Measurements from ENCODE around the gene TMEM126B. TPM values are rescaled to one million over a fixed set of nuclear protein-coding genes. Genes with fewer than 3 reads are reported as not detected.

TMEM126B gene
- total and polyA plus RNA-seq, 2 of the 13 experiments (the other 11 are each of a cell fraction or from before 2014, with no cell fraction given) = 33.6 to 54.8 TPM

DNA sequence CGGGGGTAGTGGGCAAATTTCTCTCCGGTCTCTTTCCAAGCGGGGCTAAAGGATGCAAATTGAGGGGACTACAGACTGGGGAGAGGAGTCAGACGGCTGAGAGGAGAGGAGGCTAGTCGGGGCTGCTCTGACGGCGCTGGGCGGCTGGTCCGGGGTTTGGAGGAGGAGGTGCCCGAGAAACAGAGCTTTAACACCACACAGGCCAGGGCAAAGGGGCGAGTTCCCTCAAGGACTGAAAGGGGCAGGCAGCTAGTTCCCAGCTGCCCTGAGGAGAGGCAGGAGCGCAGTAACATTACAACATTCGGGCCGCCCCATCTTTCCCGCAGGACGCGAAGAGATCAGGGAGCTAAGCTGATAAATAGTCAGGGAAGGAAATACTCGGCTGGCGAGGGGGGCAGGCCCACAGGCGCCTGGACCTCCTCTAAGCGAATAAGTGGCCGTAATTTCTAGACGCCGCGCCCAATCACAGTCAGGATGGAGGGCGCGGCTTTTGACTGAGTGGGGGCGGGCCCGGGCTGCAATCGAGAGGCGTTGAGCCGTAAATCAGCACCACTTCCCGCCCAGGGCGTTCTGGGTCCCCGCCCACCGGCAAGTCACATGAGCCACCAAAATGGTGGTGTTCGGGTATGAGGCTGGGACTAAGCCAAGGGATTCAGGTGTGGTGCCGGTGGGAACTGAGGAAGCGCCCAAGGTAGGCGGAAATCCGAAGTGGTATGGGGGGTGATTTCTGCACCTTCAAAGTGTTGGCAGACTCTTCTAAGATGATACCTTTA, at the start of gene TMEM126B (continued):
- TF ChIP-seq, protein P1, sequence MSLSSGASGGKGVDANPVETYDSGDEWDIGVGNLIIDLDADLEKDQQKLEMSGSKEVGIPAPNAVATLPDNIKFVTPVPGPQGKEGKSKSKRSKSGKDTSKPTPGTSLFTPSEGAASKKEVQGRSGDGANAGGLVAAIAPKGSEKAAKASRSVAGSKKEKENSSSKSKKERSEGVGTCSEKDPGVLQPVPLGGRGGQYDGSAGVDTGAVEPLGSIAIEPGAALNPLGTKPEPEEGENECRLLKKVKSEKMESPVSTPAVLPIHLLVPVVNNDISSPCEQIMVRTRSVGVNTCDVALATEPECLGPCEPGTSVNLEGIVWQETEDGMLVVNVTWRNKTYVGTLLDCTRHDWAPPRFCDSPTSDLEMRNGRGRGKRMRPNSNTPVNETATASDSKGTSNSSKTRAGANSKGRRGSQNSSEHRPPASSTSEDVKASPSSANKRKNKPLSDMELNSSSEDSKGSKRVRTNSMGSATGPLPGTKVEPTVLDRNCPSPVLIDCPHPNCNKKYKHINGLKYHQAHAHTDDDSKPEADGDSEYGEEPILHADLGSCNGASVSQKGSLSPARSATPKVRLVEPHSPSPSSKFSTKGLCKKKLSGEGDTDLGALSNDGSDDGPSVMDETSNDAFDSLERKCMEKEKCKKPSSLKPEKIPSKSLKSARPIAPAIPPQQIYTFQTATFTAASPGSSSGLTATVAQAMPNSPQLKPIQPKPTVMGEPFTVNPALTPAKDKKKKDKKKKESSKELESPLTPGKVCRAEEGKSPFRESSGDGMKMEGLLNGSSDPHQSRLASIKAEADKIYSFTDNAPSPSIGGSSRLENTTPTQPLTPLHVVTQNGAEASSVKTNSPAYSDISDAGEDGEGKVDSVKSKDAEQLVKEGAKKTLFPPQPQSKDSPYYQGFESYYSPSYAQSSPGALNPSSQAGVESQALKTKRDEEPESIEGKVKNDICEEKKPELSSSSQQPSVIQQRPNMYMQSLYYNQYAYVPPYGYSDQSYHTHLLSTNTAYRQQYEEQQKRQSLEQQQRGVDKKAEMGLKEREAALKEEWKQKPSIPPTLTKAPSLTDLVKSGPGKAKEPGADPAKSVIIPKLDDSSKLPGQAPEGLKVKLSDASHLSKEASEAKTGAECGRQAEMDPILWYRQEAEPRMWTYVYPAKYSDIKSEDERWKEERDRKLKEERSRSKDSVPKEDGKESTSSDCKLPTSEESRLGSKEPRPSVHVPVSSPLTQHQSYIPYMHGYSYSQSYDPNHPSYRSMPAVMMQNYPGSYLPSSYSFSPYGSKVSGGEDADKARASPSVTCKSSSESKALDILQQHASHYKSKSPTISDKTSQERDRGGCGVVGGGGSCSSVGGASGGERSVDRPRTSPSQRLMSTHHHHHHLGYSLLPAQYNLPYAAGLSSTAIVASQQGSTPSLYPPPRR (CRISPR knock-in tag; IDR thresholded peaks at IDR 0.05; ENCODE audit: borderline replicate concordance) = peak; percentile 51; the same call in 1 of the 2 replicates
- TF ChIP-seq, protein P2, sequence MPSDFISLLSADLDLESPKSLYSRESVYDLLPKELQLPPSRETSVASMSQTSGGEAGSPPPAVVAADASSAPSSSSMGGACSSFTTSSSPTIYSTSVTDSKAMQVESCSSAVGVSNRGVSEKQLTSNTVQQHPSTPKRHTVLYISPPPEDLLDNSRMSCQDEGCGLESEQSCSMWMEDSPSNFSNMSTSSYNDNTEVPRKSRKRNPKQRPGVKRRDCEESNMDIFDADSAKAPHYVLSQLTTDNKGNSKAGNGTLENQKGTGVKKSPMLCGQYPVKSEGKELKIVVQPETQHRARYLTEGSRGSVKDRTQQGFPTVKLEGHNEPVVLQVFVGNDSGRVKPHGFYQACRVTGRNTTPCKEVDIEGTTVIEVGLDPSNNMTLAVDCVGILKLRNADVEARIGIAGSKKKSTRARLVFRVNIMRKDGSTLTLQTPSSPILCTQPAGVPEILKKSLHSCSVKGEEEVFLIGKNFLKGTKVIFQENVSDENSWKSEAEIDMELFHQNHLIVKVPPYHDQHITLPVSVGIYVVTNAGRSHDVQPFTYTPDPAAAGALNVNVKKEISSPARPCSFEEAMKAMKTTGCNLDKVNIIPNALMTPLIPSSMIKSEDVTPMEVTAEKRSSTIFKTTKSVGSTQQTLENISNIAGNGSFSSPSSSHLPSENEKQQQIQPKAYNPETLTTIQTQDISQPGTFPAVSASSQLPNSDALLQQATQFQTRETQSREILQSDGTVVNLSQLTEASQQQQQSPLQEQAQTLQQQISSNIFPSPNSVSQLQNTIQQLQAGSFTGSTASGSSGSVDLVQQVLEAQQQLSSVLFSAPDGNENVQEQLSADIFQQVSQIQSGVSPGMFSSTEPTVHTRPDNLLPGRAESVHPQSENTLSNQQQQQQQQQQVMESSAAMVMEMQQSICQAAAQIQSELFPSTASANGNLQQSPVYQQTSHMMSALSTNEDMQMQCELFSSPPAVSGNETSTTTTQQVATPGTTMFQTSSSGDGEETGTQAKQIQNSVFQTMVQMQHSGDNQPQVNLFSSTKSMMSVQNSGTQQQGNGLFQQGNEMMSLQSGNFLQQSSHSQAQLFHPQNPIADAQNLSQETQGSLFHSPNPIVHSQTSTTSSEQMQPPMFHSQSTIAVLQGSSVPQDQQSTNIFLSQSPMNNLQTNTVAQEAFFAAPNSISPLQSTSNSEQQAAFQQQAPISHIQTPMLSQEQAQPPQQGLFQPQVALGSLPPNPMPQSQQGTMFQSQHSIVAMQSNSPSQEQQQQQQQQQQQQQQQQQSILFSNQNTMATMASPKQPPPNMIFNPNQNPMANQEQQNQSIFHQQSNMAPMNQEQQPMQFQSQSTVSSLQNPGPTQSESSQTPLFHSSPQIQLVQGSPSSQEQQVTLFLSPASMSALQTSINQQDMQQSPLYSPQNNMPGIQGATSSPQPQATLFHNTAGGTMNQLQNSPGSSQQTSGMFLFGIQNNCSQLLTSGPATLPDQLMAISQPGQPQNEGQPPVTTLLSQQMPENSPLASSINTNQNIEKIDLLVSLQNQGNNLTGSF (CRISPR knock-in tag; IDR thresholded peaks at IDR 0.05) = peak; percentile 30; the same call in 1 of the 2 replicates
- TF ChIP-seq, protein P3, sequence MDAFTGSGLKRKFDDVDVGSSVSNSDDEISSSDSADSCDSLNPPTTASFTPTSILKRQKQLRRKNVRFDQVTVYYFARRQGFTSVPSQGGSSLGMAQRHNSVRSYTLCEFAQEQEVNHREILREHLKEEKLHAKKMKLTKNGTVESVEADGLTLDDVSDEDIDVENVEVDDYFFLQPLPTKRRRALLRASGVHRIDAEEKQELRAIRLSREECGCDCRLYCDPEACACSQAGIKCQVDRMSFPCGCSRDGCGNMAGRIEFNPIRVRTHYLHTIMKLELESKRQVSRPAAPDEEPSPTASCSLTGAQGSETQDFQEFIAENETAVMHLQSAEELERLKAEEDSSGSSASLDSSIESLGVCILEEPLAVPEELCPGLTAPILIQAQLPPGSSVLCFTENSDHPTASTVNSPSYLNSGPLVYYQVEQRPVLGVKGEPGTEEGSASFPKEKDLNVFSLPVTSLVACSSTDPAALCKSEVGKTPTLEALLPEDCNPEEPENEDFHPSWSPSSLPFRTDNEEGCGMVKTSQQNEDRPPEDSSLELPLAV (CRISPR knock-in tag; conservative IDR thresholded peaks at IDR 0.05; ENCODE audit: low read depth) = no peak
- TF ChIP-seq TCF7 (IDR thresholded peaks at IDR 0.05; ENCODE audit: low read depth) = no peak
- TF ChIP-seq ZNF430 (CRISPR knock-in tag; IDR thresholded peaks at IDR 0.05) = peak; percentile 57; the same call in 1 of the 2 replicates
- TF ChIP-seq CEBPB (IDR thresholded peaks at IDR 0.05; ENCODE audit: borderline replicate concordance, low read depth, low read length) = no peak
- TF ChIP-seq, protein P4, sequence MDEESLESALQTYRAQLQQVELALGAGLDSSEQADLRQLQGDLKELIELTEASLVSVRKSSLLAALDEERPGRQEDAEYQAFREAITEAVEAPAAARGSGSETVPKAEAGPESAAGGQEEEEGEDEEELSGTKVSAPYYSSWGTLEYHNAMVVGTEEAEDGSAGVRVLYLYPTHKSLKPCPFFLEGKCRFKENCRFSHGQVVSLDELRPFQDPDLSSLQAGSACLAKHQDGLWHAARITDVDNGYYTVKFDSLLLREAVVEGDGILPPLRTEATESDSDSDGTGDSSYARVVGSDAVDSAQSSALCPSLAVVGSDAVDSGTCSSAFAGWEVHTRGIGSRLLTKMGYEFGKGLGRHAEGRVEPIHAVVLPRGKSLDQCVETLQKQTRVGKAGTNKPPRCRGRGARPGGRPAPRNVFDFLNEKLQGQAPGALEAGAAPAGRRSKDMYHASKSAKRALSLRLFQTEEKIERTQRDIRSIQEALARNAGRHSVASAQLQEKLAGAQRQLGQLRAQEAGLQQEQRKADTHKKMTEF (CRISPR knock-in tag; IDR thresholded peaks at IDR 0.05) = peak; percentile 86
- no peak for TF ChIP-seq ZNF446 (CRISPR knock-in tag; IDR thresholded peaks at IDR 0.05)
- 0 out of 2 replicates have a peak, but pooled peaks have one; percentile 45 for TF ChIP-seq KLF12 (CRISPR knock-in tag; IDR thresholded peaks at IDR 0.05; ENCODE audit: borderline replicate concordance)
- TF ChIP-seq NR2F2 (IDR thresholded peaks at IDR 0.05; ENCODE audit: borderline replicate concordance, low read depth) = no peak
- TF ChIP-seq, protein P5, sequence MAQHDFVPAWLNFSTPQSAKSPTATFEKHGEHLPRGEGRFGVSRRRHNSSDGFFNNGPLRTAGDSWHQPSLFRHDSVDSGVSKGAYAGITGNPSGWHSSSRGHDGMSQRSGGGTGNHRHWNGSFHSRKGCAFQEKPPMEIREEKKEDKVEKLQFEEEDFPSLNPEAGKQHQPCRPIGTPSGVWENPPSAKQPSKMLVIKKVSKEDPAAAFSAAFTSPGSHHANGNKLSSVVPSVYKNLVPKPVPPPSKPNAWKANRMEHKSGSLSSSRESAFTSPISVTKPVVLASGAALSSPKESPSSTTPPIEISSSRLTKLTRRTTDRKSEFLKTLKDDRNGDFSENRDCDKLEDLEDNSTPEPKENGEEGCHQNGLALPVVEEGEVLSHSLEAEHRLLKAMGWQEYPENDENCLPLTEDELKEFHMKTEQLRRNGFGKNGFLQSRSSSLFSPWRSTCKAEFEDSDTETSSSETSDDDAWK (CRISPR knock-in tag; IDR thresholded peaks at IDR 0.05) = no peak
- peak; percentile 65; the same call in 1 of the 2 replicates for TF ChIP-seq RBFOX2 (IDR thresholded peaks at IDR 0.05; ENCODE audit: low read depth, low read length)
- 0 out of 2 replicates have a peak, but pooled peaks have one; percentile 51 for TF ChIP-seq NFKBIZ (CRISPR knock-in tag; IDR thresholded peaks at IDR 0.05)
